ENCODE results near the gene LIN7C.
A peak's percentile ranks its signal among the peaks of the same experiment; 100 is the strongest.

LIN7C gene

GRCh38 chr11:27509908-27510307 is 3.3 kb upstream of the LIN7C start:
- DNase-seq (ENCODE audit: low read depth in 2 of 2), result no peak

GRCh38 chr11:27507557-27508322 is 1.2 kb upstream of the LIN7C start:
- no peak for DNase-seq (ENCODE audit: low read depth in 2 of 2)

DNA sequence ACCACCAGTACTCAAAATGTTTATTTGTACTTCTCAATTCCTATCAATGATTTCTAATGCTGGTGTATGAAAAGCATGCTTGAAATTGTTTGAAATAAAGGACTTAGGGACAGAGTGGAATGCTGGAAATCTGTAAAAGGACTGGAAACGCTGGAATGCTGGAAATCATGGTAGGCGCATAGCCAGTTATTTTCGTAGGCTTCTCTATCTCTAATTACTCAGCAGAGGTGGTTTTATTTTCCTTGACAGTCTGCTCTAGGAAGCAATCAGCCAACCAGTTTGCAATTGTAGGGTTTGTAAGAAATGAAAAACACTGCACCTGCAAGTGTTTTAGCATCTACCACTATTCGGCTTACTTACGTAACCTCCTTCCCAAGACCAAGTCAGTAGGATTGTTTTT is 788 bp downstream of the LIN7C start:
- DNase-seq (ENCODE audit: low read depth in 2 of 2), result no peak

- DNase-seq (ENCODE audit: low read depth in 2 of 2), result no peak
Observed at GRCh38 chr11:27504205-27504604, 2.4 kb downstream of the LIN7C start.

- no peak for DNase-seq (ENCODE audit: low read depth in 2 of 2)
Observed at GRCh38 chr11:27501100-27501499, 5.5 kb downstream of the LIN7C start.

DNA sequence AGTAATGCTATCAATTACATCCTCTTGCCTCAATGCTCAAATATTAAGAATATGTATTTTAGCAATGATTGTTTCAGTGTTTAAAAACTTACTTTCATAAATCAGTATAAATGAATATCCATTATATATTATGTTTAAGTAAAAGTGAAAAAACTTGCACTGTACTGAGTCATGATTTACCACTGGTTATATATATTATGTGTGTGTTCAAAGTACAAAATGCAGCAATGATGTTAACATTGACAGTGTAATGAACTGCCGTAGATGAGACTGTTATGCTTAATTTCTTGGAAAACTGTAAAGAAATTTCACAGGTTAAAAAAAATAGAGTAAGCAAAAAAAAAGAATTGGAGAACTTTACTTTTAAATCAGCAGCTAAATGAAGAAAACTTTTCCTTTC is 8.7 kb downstream of the LIN7C start:
- no peak for DNase-seq (ENCODE audit: low read depth in 2 of 2)

- DNase-seq (ENCODE audit: low read depth in 2 of 2), result no peak
Observed at GRCh38 chr11:27497284-27497866, 9.2 kb downstream of the LIN7C start.

DNA sequence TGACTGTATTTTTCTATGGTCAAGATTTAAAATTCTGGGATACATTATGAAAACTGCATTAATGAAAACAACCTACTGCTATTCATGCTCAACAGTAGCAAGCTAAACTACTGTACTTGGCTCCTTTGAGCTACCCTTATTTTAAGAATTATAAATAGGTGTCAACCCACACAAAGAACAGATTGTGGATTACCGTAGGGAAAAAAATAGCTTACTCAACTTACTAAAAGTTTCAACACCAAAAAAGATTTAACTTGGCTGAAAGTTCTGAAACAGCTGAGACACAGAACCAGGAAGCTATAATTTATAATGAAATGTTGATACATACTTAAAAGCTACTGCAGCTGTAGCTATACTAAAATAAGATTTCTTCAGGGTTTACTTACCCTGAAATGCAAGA is 10.1 kb downstream of the LIN7C start:
- no peak for DNase-seq (ENCODE audit: low read depth in 2 of 2)

- DNase-seq (ENCODE audit: low read depth in 2 of 2), result no peak
Observed at GRCh38 chr11:27495710-27496300, 10.8 kb downstream of the LIN7C start.

DNA sequence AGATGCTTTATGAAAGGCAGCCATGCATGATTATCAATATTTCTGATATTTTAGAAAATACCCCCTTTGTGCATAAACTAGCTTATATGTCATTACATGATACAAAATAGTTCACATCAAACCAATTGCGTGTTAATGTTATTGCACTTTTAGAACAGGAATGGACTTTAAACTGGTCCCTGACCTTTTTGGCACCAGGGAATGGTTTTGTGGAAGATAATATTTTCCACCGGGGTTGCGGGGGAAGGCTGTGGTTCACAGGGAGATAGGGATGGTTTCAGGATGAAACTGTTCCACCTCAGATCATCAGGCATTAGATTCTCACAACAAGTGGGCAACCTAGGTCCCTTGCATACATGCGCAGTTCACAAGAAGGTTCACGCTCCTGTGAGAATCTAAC is 17.5 kb downstream of the LIN7C start:
- no peak for DNase-seq (ENCODE audit: low read depth in 2 of 2)

- DNase-seq (ENCODE audit: low read depth in 2 of 2), result no peak
Observed at GRCh38 chr11:27487706-27488105, 18.9 kb downstream of the LIN7C start.

DNA sequence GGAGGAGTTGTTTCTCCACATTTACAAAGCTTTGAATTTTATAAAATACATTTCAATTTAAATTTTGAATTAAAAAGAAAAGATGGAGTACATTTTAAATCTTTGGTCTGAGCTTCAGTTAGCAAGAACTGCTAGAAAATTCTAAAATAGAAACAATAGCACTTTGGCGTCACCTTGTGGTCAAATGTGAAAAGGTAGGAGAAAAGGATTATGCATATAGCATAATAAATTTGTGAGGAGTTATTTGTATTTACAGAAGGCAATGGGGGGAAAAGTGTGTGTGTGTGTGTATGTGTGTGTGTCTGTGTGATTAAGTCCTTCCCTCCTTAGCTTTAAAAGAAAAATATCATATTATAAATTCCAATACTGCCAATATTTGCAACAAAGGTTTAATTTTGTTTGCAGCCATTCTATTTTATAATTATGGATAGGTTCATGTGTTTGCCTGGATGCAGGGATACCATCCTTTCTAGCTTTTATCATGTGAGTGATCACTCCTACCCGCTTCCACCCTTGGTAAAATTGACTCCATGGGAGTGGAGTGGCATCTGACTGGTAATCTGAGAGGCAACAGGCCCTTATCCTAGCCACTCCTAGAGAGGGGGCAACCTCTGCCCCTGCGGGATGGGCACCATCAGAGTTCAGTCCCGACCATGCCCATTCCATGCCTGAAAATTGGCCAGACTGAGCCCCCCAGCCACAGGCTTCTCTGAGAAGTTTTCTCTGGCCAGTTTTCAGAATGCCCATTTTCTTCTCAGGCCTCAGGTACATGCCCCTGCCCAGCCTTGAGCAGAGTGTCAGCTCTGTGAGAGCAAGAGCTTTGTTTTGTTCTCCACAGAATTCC is 20.4 kb downstream of the LIN7C start:
- DNase-seq (ENCODE audit: low read depth in 2 of 2), result no peak

DNA sequence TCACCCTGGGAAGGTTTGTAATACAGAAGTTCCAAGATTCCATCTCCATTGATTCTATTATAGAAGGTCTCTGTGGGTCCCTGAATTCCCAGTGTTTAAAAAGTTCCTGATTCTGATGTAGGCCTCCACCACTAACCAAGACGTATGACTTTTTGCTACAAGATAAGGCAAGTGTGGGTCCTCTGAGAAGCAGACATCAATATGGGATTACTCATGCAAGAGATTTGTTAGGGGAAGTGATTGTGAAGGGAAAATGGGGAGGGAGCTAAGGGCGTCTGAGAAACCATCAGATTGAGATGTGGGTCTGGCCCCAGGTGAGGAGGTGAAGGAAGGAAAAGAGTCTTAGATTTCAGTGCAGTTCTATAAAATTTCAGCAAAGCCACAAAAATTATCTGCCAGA is 23.8 kb downstream of the LIN7C start:
- DNase-seq (ENCODE audit: low read depth in 2 of 2), result no peak

- DNase-seq (ENCODE audit: low read depth in 2 of 2), result no peak
Observed at GRCh38 chr11:27481992-27482391, 24.6 kb downstream of the LIN7C start.

DNA sequence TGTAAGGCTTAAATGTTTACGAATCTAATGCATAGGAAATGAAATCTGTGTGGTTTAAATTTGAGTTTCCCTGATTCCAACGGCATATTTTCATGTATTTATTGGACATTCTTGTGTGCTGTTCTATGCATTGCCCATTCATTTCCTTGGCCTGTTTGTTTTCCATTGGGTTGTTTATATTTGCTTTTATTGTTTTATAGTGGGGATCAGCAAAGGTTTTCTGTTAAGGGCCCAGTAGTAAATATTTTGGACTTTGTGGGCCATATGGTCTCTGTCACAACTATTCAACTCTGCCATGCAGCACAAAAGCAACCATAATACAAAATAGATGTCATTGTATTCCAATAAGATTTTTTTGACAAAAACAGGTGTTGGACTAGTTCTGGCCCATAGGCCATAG is 28.7 kb downstream of the LIN7C start:
- no peak for DNase-seq (ENCODE audit: low read depth in 2 of 2)

- no peak for DNase-seq (ENCODE audit: low read depth in 2 of 2)
Observed at GRCh38 chr11:27477243-27477642, 29.3 kb downstream of the LIN7C start.

DNA sequence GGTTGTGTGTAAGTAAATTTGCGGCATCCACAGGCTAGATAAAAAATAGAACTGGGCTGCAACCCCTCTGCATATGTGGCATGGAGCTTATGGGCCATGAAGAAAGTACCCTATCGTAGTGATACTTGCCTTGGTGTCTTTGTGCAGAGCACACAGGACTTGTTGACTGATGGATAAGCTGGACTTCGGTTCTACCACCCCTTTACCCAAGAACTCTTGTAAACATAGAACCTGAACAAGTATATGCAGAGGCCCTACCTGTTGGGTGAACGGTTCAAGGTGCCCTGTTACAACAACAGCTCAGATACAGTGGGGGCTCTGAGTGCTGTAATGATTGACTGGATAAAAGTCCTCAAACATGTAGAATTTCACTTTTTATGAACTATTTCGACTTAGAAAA is 30.9 kb downstream of the LIN7C start:
- DNase-seq (ENCODE audit: low read depth in 2 of 2), result no peak

DNA sequence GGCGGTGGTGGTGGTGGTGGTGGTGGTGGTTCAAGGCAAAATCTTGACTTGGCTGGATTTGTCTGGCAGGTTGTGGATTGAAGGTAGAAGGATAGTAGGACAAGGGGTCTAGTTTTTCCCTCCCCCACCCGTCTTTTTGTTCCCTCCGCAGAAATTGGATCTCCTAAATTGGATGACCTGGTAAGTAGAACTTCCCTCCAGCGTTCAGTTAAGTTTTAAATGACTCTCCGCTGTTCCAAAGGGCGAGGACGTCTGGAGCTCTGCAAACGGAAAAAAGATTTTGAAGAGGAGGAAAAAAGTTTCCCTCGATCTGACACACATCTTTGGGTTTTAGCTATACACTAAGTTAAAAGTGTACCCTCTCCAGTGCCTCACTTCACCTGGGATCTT is 33.6 kb downstream of the LIN7C start:
- DNase-seq (ENCODE audit: low read depth in 2 of 2), result no peak

GRCh38 chr11:27472398-27473016 is 34.1 kb downstream of the LIN7C start, which contains the start of gene LGR4:
LGR4 (minus strand) TSS chr11:27472790; CDS start chr11:27472302, 488 bp downstream.
- DNase-seq (ENCODE audit: low read depth in 2 of 2), result peak; percentile 31 to 60

- DNase-seq (ENCODE audit: low read depth in 2 of 2), result peak in 1 of 2 donors; percentile 7
Observed at GRCh38 chr11:27471589-27472397, 34.8 kb downstream of the LIN7C start.
